Measurements from ENCODE around the gene CARD9.

DNA sequence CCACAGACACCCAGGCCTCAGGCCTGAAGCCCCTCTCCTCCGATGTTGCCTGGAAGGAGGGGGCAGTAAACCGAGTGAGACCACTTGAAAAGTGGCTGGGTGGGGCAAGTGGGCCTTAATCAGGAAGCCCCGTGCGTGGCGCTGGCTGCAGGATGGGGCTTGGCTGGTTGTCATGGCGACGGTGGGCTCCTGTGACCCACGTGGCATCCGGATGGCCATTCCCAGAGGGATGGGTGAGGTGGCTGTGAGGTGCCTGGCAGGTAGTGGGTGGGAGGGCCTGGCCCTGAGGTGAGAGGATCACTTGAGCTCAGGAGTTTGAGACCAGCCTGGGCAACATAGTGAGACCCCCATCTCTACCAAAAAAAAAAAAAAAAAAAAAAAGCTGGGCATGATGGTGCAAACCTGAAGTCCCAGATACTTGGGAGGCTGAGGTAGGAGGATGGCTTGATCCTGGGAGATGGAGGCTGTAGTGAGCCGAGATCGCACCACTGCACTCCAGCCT, 40.9 kb downstream of the CARD9 start:
- TF ChIP-seq, protein P1, sequence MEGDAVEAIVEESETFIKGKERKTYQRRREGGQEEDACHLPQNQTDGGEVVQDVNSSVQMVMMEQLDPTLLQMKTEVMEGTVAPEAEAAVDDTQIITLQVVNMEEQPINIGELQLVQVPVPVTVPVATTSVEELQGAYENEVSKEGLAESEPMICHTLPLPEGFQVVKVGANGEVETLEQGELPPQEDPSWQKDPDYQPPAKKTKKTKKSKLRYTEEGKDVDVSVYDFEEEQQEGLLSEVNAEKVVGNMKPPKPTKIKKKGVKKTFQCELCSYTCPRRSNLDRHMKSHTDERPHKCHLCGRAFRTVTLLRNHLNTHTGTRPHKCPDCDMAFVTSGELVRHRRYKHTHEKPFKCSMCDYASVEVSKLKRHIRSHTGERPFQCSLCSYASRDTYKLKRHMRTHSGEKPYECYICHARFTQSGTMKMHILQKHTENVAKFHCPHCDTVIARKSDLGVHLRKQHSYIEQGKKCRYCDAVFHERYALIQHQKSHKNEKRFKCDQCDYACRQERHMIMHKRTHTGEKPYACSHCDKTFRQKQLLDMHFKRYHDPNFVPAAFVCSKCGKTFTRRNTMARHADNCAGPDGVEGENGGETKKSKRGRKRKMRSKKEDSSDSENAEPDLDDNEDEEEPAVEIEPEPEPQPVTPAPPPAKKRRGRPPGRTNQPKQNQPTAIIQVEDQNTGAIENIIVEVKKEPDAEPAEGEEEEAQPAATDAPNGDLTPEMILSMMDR (IDR thresholded peaks at IDR 0.05): no peak
- TF ChIP-seq POLR2A (IDR thresholded peaks at IDR 0.05): no peak
